GM18909 (cell line): ENCODE measurements around the gene GNG3.
"Not testable (repeated sequence)": the region's sequence is repeated elsewhere in the genome, so short reads cannot be mapped to it uniquely, and the experiment has no call there.

Experiments used
- ATAC-seq: cut with Tn5 transposase; IDR thresholded peaks from one replicate; pipeline ENCODE4 v1.9.1; 2021; ENCODE audit warnings: mild to moderate bottlenecking; ENCODE audit not compliant: unreplicated experiment, poor library complexity

The GNG3 gene

GRCh38 chr11:62687508-62688396 lies 19.7 kb upstream of the GNG3 start:
- ATAC-seq, result no peak

GRCh38 chr11:62688491-62688890 lies 19.0 kb upstream of the GNG3 start:
- ATAC-seq, result no peak

- ATAC-seq, result no peak
Measured at GRCh38 chr11:62689421-62690183, 17.9 kb upstream of the GNG3 start, which contains the start of gene LRRN4CL. Gene LRRN4CL, minus strand, starts transcription at chr11:62689530. Its CDS starts 1,022 bp downstream, at chr11:62688508.

GRCh38 chr11:62693624-62694023 lies 13.9 kb upstream of the GNG3 start:
- not testable (repeated sequence) for ATAC-seq

GRCh38 chr11:62694455-62695167 lies 12.9 kb upstream of the GNG3 start:
- ATAC-seq, result no peak

GRCh38 chr11:62702246-62702645 lies 5.2 kb upstream of the GNG3 start:
- no peak for ATAC-seq

GRCh38 chr11:62703921-62704320 lies 3.6 kb upstream of the GNG3 start:
- not testable (repeated sequence) for ATAC-seq

- no peak for ATAC-seq
Measured at GRCh38 chr11:62705413-62705812, 2.1 kb upstream of the GNG3 start.

GRCh38 chr11:62705880-62706849 lies 1.3 kb upstream of the GNG3 start:
- ATAC-seq, result peak; percentile 68

GRCh38 chr11:62706850-62707247 lies 627 bp upstream of the GNG3 start:
- no peak for ATAC-seq

GRCh38 chr11:62708392-62708791 lies 916 bp downstream of the GNG3 start:
- ATAC-seq, result no peak

GRCh38 chr11:62708793-62709192 lies 1.3 kb downstream of the GNG3 start:
- peak; percentile 4 for ATAC-seq

GRCh38 chr11:62709247-62710000 lies 1.9 kb downstream of the GNG3 start:
- peak; percentile 64 for ATAC-seq

- ATAC-seq, result no peak
Measured at GRCh38 chr11:62710001-62710345, 2.5 kb downstream of the GNG3 start.

- no peak for ATAC-seq
Measured at GRCh38 chr11:62712276-62712812, 4.9 kb downstream of the GNG3 start.

- no peak for ATAC-seq
Measured at GRCh38 chr11:62712861-62713260, 5.4 kb downstream of the GNG3 start.

- no peak for ATAC-seq
Measured at GRCh38 chr11:62713343-62713742, 5.9 kb downstream of the GNG3 start.
